Rectal smooth muscle tissue (tissue), 1 donor: ENCODE measurements around the gene NAALADL2.

ENCODE experiments used
- H3K27ac ChIP-seq: one replicate; pipeline ENCODE4 v1.7.0; 2013; ENCODE audit warnings: low read depth, low read length, inconsistent platforms
- H3K27me3 ChIP-seq: one replicate; pipeline ENCODE4 v1.7.0; 2013; ENCODE audit warnings: low read length; ENCODE audit not compliant: control insufficient read depth, insufficient read depth
- H3K36me3 ChIP-seq: one replicate; pipeline ENCODE4 v1.7.0; 2013; ENCODE audit warnings: low read length; ENCODE audit not compliant: control insufficient read depth, insufficient read depth
- H3K4me1 ChIP-seq: one replicate; pipeline ENCODE4 v1.7.0; 2013; ENCODE audit warnings: low read length; ENCODE audit not compliant: control insufficient read depth, insufficient read depth
- H3K4me3 ChIP-seq: one replicate; pipeline ENCODE4 v1.7.0; 2013; ENCODE audit warnings: low read length
- H3K9ac ChIP-seq: one replicate; pipeline ENCODE4 v1.7.0; 2013; ENCODE audit warnings: low read length

The NAALADL2 gene

DNA sequence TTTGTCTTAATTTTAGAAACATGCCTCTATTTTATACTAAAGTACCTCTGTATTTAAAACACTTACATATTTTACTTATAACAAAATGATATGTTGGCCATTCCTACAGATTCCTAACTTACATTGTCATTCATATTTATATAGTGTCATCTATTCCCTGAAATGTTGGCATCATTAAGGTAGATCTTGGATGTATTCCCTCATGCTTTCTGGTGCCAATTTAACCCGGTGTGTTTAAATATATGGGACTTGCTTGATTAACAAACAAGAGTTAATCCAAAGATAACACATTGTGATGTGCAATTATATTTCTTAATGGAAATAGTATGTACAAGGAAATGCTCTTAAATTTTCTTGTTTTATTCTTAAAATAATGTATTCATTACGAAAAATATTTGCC is 352.3 kb downstream of the NAALADL2 start:
- Histone ChIP-seq H3K27me3 (no peaks in the 10 kb centered on the region), H3K4me1 (no peaks in the 10 kb centered on the region), H3K27ac (no peak overlapping the region), H3K36me3 (no peaks in the 10 kb centered on the region), H3K9ac (no peak overlapping the region), H3K4me3 (no peak overlapping the region)

DNA sequence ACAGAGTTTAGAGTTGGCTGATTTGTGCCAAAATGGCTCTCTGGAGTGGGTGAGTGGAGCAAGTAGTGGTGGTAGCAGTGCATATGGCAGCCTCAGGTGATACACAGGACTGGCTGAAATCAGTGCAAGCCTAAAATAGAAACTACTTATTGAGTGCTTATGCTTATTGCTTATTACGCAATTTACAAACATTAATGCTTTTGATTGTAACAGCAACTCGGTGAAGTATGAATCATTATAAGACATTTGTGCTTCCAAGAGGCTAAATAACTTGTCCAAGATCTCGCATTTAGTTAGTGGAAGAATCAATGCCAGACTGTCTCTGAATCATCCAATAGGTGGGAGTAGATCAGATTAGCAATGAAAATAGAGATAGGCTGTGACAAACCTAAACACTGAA is 353.8 kb downstream of the NAALADL2 start:
- H3K4me3 ChIP-seq: no peak overlapping the region
- H3K9ac ChIP-seq: no peak overlapping the region
- no peaks in the 10 kb centered on the region for H3K36me3 ChIP-seq
- no peak overlapping the region for H3K27ac ChIP-seq
- H3K4me1 ChIP-seq: no peaks in the 10 kb centered on the region
- H3K27me3 ChIP-seq: no peaks in the 10 kb centered on the region

DNA sequence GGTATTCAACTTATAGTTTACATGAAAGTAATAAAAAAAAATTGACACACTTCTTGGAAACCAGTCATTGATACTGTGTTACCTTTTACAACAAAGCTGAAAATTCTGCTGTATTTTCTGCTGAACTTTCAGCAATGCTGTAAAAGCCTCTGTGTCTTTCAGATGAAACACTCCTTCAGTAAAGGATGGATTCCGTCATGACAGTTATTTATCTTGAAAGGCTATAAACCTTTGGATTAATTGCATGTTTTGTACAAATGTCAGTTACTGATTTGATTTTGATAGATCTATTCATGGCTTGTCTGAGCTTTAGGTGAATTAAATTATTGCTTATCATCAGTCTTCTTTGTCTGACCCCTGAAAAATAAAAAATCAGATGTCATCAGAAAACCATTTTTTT is 355.1 kb downstream of the NAALADL2 start:
- Histone ChIP-seq H3K4me1 (no peaks in the 10 kb centered on the region), H3K27ac (no peak overlapping the region), H3K36me3 (no peaks in the 10 kb centered on the region), H3K9ac (no peak overlapping the region), H3K27me3 (no peaks in the 10 kb centered on the region), H3K4me3 (no peak overlapping the region)

GRCh38 chr3:175215833-175216232 is 356.7 kb downstream of the NAALADL2 start:
- H3K4me3 ChIP-seq: no peak overlapping the region
- H3K9ac ChIP-seq: no peak overlapping the region
- no peaks in the 10 kb centered on the region for H3K36me3 ChIP-seq
- H3K27me3 ChIP-seq: no peaks in the 10 kb centered on the region
- no peaks in the 10 kb centered on the region for H3K4me1 ChIP-seq
- H3K27ac ChIP-seq: no peak overlapping the region

DNA sequence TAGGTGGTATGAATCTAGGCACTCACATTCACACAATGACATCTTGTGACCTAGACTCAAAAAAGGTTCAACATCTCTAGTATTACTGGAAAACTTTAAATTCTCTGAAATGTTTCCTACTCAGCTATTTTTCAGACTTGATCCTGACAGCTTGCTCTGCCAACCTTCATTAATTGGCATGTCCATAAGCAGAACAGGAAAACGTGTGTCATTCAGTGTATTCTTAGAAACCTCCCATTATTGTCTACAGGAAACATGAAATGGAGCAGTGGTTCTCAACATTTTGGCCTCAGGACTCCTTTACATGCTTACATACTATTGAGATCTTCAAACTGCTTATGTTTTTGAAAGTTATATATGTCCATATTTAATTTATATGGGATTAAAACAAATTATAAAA is 363.2 kb downstream of the NAALADL2 start:
- Histone ChIP-seq H3K4me3 (no peak overlapping the region), H3K27me3 (no peaks in the 10 kb centered on the region), H3K4me1 (peaks cover 4% of the 10 kb centered on the region), H3K9ac (no peak overlapping the region), H3K36me3 (no peaks in the 10 kb centered on the region), H3K27ac (no peak overlapping the region)

DNA sequence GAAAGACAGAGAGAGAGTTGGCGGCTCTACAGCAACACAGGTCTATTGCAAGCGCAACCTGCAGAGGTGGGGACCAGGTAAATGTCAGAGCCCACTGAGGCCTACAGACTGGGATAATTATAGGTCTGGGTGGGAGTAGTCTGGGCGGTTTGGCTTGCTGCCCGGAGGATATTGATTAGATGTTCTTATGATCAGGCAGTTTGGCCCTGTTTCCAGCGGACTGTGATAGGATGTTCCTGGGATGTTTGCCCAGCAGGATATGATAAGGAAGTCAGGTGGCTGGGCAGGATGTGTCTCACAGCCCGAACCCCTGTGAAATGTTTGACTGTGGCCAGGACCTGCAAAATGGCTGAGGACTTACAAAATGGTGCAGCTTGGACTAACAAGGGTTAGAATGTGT is 364.9 kb downstream of the NAALADL2 start:
- no peak overlapping the region for H3K4me3 ChIP-seq
- H3K36me3 ChIP-seq: no peaks in the 10 kb centered on the region
- H3K27me3 ChIP-seq: no peaks in the 10 kb centered on the region
- H3K4me1 ChIP-seq: peaks cover 4% of the 10 kb centered on the region
- no peak overlapping the region for H3K9ac ChIP-seq
- H3K27ac ChIP-seq: no peak overlapping the region

DNA sequence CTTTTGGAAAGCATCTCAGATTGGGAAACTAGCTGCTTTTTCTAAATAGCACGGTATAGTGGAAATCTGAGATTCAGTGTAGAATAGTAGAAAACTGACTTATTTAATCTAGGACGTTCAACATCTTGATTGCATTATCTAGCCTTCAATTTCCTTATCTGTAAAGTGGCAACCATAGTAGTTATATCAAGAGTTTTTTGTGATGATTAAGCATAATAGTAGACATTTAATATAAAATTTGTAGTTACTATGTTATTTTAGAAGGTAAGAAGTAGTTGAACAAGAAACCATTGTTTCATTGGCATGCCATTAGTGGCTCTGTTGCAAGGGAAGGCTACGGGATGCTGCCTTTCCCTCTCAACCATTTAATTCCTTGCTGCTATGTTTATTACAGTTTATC is 367.3 kb downstream of the NAALADL2 start:
- no peaks in the 10 kb centered on the region for H3K36me3 ChIP-seq

DNA sequence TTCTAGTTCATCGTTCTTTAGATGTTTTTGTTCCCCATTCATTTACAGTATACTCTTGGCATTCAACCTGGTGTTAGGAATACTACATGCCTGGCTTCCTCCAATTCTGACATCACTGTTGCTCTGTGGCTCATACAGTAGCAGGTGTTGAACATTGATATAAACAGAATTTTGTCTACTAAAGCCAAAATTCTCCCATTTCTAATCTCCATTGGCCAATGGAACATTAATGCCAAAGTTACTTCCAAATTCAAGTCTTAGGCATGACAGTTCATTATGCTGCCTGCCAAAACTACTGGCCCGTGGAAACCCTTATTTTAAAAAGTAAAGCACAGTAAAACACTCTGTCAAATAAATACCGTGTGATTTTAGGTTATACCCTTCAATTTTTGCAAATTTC is 368.0 kb downstream of the NAALADL2 start:
- no peaks in the 10 kb centered on the region for H3K36me3 ChIP-seq
- peaks cover 4% of the 10 kb centered on the region for H3K4me1 ChIP-seq
- no peaks in the 10 kb centered on the region for H3K27me3 ChIP-seq
- H3K9ac ChIP-seq: no peak overlapping the region
- H3K4me3 ChIP-seq: no peak overlapping the region
- H3K27ac ChIP-seq: no peak overlapping the region

More for the DNA sequence above, 367.3 kb downstream of the NAALADL2 start:
- Histone ChIP-seq H3K4me3 (no peak overlapping the region), H3K9ac (no peak overlapping the region), H3K27ac (no peak overlapping the region), H3K27me3 (no peaks in the 10 kb centered on the region), H3K4me1 (peaks cover 4% of the 10 kb centered on the region)

GRCh38 chr3:175233957-175234940 is 375.1 kb downstream of the NAALADL2 start:
- H3K27ac ChIP-seq: no peak overlapping the region

DNA sequence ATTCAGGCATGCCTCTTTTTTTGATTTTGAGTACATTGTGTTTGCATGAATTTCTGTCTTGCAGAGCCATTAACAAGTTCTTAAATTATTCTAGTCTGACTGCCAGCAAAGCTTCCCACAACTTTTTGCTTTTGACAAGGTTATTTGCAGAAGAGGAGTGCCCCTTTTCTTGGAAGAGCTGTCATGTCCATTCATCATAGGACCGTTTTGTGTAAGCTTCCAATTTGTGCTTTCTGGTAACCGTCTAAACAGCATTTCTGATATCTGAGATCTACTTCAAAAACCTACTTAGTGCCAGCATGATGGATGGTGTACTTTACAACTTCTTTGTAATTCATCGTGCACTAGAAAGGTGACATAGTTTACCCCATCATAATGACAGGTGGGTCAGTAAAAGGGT is 379.7 kb downstream of the NAALADL2 start:
- Histone ChIP-seq H3K27ac (no peak overlapping the region), H3K4me1 (no peaks in the 10 kb centered on the region), H3K4me3 (no peak overlapping the region)

More at GRCh38 chr3:175233957-175234940, 375.1 kb downstream of the NAALADL2 start:
- Histone ChIP-seq H3K36me3 (no peaks in the 10 kb centered on the region), H3K4me3 (no peak overlapping the region), H3K27me3 (no peaks in the 10 kb centered on the region), H3K4me1 (no peaks in the 10 kb centered on the region), H3K9ac (no peak overlapping the region)

DNA sequence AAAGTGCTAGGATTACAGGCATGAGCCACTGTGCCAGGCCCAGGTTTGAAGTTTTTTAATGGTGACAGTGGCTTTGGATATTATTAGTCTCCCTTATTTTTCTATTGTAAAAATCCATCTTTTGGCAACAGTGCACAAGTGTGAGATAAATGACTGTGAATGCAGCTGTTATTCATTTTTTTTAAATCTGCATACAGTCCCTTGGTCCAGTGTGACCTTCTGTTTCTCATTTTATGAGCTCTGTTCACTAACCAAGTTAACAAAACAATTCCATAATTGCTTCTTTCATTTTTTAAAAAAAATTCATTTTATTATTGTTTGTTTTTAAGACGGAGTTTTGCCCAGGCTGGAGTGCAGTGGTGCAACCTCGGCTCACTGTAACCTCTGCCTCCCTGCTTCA is 381.8 kb downstream of the NAALADL2 start:
- Histone ChIP-seq H3K27me3 (no peaks in the 10 kb centered on the region), H3K4me3 (no peak overlapping the region), H3K9ac (no peak overlapping the region), H3K4me1 (no peaks in the 10 kb centered on the region), H3K27ac (no peak overlapping the region), H3K36me3 (no peaks in the 10 kb centered on the region)

More for the DNA sequence above, 379.7 kb downstream of the NAALADL2 start:
- Histone ChIP-seq H3K27me3 (no peaks in the 10 kb centered on the region), H3K9ac (no peak overlapping the region), H3K36me3 (no peaks in the 10 kb centered on the region)

DNA sequence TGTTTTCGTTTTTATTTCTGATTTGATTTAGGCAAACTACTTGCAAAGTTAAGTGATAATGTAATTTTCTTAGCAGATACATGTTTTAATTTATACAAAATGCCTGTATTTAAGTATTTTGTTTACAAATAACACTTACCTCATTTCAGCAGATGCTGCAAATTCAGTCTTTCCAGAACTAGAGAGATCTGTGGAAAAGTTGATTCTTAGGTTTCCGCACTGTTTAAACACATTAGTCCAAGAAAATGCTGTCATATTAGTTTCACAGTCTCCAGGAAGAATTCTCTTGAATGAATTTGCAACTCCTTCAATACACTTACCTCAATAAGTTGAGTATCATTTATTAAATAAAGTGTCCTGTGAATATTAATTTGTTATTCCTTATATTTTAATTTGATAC is 383.1 kb downstream of the NAALADL2 start:
- no peaks in the 10 kb centered on the region for H3K4me1 ChIP-seq
- no peak overlapping the region for H3K4me3 ChIP-seq
- no peaks in the 10 kb centered on the region for H3K36me3 ChIP-seq
- no peak overlapping the region for H3K9ac ChIP-seq
- H3K27ac ChIP-seq: no peak overlapping the region
- H3K27me3 ChIP-seq: no peaks in the 10 kb centered on the region

GRCh38 chr3:175246234-175246633 is 387.1 kb downstream of the NAALADL2 start:
- Histone ChIP-seq H3K4me1 (no peaks in the 10 kb centered on the region), H3K4me3 (no peak overlapping the region), H3K27ac (no peak overlapping the region), H3K27me3 (no peaks in the 10 kb centered on the region), H3K36me3 (no peaks in the 10 kb centered on the region), H3K9ac (no peak overlapping the region)
